CD4-positive, alpha-beta T cell treated with Interleukin-21 for 1 hour (primary cell): Measurements from ENCODE around the gene MTCL1.
A peak's percentile ranks its signal among the peaks of the same experiment; 100 is the strongest.

Experiments used
- DNase-seq: peaks from one replicate; pipeline ENCODE4 v3.0.0-alpha.2; 2020

MTCL1 gene

DNA sequence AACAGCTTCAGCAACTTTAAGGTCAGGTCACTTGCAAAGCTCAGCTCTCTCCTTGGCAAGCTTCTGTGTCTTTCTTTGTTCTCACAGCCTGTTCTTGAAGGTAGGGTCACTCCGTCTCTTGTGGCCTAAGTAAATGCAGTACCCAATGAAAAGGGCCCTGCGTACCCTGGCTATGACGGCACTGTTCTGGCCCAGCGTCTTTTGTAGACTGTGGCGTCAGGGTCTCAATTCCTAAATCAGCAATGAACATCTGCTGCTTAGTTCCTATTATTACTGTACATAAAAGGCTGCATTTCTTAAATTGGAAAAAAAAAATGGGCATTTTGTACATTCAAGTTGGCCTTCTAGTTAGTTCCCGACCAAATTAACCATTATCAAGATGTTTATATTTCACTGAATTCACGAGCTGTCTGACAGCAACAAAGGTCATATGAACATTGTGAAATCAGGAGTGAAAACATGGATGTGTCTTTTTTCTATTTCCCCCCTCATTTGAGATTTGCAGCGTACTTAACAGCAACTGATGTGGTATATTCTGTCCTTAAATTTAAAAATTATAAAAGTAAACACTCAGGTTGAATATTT is 17.0 kb upstream of the MTCL1 start:
- DNase-seq, result no peak

DNA sequence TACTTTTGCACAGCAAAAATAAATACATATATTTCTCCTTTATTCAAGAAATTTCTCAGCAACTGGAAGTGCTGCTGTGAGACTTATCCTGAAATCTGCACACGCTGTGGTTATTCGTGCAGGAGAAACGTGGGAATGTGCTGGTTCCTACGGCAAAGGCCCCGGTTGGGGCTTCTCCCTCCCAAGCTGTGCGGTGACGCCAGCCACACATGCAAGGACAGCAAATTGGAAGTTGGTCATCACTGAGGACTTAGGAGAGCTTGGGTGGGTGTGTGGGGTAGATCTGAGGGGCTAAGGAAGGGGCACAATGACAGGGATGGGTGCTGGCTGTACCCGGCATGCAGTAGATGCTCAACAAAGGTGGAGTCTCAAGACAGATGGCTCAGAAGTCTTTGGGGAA is 16.5 kb upstream of the MTCL1 start:
- DNase-seq, result no peak

DNA sequence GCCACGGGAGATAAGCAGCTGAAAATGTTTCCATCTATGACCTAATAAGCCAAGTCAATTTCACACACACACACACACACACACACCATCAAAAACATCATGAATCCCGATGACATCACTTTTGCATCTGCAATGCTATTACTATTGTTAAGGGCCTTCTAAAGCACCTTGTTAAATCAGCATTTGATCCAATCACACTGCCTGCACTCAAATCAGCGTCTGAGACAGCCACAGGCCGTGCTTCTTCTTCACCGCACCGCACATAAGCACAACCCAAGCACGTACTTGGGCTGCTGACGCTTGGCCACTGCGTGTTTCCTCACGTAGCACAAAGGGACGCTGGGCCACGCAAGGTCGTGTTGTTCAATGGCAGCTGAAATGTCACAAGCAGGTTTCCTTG is 15.8 kb upstream of the MTCL1 start:
- no peak for DNase-seq

DNA sequence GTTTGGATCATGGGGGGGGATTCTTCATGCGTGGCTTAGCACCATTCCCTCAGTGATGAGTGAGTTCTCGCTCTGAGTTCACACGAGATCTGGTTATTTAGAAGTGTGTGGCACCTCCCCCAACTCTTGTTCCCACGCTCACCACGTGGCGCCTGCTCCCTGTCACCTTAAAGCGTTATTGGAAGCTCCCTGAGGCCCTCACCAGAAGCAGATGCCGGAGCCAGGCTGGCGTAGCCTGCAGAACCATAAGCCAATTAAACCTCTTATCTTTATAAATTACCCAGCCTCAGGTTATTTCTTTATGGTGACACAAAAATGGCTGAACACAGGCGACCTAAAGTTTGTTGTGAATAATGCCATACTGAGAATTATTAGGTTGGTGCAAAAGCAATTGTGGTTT is 10.5 kb upstream of the MTCL1 start:
- DNase-seq, result no peak

DNA sequence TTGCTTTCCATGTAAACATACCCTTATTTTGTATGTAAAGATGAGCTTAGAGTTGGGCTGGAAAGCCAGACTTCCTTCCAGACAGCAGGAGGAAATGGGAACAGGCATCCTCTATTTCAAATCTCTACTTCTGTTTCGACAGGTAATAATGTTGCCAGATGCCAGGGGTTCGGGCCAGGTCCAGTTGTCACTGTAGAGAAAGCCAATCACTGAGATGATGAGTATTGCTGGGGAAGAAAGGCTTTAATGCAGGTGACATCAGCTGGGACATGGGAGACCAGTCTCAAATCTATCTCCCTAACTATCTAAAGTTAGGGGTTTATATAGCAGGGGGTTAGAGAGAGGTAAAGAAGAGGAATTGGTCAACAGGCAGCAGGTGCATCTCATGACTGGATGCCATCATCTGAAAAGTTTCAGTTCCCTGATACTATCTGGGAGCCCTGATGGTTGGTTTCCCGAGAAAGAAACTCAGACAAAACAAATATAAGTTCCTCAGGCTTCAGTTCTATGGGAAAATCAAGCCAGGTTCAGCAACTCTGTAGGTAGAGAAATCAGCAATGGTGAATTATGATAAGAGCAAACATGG is 9.3 kb upstream of the MTCL1 start:
- no peak for DNase-seq

DNA sequence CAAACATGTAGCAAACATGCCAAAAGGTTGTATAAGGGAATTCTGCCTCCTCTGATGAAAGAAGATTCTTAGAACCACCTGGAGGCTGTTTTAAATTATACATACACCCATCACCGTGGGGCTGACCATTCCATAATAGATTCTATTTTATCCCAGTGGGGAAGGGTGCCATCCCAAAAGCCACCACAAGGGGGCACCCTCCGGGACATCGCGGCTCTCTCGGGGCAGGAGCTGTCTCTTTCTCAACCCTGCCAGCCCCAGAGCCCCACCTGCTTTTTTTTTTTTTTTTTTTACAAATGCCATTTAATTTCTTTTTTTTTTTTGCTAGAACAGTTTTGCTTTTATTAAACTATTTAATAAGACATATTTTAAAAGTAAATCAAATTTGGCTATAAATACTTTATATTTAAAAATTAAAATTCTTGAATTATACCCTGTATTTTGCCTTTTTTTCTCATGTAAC is 8.6 kb upstream of the MTCL1 start:
- peak; percentile 70 for DNase-seq

DNA sequence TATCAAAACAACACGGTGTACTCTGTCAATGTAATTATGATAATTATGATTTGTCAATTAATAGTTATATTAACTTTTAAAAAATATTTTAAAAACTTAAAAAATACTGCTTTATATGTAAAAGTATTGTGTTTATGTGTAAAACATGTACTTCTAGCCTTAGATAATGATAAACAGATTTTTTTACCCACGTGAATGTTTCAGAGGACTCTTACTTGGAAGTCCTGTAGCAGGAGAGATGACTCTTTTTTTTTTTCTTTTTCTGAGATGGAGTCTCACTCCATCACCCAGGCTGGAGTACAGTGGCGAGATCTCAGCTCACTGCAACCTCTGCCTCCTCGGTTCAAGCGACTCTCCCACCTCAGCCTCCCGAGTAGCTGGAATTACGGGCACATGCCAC is 6.2 kb upstream of the MTCL1 start:
- DNase-seq, result no peak

DNA sequence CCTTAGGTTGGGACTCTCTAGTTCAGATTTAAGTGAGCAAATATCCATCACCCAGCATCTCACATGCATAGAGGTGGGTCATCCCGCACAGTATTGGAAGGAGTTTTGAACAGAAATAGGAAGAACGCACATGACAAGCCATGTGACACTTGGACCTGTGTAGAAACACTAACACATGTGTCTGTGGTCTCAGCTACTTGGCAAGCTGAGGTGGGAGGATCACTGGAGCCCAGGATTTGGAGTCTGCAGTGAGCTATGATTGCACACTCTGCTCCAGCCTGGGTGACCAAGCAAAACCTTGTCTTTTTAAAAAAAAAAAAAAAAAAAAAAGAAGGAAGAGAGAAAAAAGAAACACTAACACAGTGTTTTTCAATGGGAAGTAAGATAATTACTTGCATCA is 5.4 kb upstream of the MTCL1 start:
- DNase-seq, result no peak

DNA sequence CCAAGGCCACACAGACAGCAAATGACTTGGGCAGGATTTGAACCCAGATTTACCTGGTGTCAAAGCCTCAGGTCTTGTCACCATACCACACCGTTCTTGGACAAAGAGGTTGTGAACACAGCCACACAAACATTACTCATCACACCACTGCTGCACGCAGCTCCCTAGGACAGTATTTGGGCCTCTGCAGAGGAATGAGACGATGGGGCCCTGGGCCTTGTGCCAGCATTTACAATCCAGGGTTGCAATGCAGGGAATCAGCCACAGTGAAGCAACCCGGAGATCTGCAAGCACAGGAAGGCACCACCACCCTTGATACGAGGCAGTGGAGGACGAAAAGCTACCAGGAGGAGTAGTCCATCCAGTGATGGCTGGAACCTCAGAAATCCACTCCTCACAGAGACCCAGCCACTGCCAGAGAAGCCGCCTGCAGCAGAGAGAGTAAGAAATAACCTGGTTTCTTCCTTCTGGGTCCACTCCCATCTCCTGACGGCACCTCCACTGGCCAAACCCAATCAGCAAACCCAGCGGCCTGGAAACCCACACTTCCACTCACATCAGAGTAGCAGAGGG is 3.7 kb upstream of the MTCL1 start:
- DNase-seq, result no peak

DNA sequence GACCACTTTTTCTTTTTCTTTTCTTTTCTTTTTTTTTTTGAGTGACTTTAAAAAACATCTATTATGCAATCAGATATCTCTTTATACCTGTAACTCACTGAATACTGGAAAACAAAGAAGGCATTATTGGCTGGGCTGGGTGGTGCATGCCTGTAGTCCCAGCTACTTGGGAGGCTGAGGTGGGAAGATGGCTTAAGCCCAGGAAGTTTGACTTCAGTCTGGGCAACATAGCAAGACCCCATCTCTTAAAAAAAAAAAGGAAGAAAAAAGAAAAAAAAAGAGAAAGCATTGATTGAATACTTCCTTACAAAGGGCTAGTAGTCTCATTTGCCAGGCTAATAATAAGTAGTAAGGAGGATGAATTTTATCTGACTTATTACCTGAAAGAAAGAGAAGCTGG is 2.7 kb upstream of the MTCL1 start:
- no peak for DNase-seq

DNA sequence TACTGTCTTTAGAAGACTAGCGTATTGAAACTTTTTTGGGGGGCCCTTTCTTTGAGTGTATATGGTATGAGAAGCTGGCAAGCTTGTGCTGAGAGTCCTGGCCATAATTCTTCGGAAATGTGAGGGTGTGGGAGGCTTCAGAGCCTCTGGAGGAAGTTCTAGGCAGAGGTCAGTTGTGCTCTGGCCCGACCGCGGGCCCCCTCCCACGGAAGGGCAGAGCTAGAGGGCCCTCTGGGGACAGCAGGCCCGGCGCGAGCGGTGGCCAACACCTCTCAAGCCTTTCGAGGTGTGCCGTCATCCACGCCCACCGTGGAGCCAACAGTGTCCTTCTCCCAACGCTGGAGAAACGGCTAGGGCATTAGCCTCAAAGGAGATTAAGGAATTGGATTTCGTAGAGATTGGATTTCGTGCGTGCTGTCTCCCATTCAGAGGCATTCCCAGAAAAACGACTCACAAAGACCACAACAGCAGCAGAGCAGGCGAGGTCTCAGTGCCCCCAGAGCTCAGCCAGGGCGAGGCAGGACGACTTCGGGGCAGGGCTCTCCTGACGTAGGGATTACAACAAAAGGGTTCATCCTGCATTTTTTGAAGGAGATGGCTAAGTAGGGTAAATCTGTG is 2.2 kb upstream of the MTCL1 start:
- DNase-seq, result no peak

DNA sequence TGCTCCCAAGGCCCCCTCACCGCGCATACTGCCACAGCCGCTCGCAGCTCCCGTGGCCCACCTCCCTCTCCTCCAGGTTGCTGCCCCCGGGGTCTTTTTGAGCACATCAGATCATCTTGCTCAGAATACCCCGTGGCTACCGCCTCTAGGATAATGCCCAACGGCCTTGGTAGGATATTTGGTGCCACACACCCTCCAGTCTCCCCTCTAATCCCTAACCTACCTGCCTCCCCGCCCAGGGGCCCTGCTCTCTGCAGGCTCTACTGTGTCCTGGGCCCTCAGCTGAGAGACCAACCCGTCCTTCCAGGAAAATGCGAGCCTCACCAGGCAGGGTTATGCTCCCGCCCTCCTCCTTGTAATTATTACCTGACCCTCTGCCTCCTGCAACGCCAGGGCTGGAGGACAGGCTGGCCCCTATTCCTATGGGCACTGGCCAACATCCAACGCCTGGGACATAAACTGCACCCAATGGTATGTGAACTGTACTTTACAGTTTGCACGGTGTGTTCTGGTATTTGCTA is 1.5 kb upstream of the MTCL1 start:
- no peak for DNase-seq

DNA sequence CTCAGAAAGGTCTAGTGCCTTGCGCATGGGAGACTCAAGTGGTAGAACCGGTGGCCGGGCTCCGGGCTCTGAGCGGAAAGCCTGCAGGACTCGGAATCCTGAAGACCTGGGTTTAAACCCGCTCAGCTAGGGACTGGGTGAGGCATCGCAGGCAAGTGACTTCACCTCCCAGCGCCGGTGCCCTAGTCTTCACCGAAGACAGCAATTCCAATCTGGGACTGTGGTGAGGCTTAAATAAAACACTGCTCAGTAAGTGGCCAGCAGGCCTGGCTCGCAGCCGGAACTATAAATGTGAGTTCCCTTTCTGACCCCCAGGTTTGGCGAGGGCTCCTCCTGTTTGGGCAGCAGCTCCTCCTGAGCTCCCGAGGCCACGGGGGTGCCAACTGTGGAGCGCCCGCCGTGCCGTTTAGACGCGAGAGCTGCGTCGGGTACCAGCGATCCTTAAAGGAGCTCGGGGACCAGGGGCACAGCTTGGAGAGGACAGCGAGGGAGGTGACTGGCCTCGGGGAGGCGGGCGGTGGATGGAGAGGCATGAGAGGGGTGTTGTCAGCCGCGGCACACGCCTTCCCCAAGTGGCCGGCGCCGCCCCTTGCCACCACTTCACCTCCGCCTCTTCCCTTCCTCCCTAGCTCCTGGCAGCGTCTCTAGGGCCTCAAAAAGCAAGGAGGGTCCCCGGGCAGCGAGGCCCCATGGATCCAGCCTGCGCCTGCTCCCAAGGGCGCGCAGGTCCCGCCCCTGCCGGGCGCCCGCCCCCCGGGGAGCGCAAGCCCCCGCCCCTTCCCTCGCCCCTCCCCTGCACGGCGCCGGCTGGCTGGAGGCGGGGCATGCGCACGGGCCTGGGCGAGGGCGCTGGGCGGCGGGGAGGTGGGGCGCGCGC is 757 bp upstream of the MTCL1 start:
- peak; percentile 87 for DNase-seq

DNA sequence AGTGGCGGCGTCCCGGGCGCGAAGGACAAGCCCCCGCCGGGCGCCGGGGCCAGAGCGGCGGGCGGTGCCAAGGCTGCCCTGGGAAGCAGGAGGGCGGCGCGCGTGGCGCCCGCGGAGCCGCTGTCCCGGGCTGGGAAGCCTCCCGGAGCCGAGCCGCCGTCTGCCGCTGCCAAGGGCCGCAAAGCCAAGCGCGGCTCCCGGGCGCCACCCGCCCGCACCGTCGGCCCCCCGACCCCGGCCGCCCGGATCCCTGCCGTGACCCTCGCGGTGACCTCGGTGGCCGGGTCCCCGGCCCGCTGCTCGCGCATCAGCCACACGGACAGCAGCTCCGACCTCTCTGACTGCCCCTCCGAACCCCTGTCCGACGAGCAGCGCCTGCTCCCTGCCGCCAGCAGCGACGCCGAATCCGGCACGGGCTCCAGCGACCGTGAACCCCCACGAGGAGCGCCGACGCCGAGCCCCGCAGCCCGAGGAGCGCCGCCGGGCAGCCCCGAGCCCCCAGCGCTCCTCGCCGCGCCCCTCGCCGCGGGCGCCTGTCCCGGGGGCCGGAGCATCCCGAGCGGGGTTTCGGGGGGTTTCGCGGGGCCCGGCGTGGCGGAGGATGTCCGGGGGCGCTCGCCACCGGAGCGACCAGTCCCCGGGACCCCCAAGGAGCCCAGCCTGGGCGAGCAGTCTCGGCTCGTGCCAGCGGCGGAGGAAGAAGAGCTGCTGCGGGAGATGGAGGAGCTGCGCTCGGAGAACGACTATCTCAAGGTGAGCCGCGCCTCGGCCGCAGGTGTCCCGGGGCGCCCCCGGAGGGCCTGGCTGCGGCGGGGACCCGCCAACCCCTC is 820 bp downstream of the MTCL1 start:
- no peak for DNase-seq

DNA sequence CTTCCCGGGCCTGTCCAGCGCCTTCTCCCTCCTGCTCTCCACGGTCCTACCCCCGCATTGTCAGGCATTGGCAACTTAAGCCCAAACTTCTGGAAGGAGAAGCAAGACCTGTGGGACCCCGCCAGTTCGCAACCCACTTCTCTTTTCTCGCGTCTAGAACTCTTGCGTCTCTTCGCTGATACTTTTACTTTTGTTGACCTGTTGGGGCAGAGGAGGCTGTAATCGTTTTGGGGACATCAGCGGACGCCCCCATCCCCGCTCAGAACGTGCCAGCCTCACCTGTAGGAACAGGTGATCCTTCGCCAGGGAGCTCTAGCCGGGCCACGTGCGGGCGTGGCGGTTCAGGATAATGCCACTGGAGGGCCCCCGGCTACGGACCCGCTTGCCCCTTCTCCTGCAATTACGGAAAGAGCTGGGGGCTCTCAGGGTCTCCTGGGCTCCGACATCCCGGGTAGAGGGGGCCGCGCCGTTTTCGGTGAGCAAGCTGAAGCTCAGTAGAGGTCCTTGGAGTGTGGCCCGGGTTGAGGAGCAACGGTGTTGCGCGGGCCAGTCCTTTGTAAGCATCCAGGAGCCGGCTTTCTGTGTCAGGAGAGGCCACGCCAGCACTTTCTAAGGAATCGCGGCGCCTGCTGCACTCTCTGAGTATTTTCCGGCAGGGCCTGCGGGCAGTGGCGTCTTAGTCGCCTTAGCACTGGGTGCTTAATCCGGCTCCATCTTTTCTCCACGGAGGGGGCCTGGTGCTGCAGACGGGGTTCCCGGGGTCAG is 1.6 kb downstream of the MTCL1 start:
- peak; percentile 10 for DNase-seq

DNA sequence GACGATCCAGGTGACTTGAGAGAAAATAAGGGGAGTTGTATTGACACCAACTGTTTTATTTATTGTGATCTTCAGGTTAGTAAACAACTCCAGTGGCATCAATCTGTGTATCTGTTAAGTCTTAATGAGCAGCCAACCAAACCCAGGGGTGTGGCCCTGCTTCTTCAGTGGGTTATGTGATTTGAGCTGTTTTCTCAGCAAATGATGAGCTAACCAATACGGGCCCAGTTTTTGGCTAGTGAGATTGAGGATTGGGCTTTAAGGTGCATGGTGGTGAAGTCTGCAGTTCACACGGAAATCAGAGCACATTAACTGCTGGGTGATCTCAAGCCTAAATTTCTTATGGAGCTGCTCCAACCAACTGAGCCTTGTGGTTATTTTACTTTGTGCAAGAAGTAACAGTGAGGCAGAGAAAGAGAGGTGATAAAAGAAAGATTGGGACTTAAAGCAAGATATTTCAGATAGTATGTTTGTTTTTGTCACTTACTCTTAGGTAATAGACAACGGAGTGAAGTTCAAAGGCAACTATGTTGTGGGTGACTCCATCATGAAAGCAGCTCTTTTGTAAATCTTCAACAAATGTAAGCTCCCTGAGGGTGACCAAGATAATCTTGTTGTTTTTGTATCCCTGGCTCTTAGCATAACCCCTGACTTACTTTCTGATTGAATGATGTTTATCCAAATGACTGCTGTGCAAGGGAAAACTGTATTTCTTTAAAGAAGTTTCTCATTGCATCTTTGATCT is 2.4 kb downstream of the MTCL1 start:
- DNase-seq, result no peak

DNA sequence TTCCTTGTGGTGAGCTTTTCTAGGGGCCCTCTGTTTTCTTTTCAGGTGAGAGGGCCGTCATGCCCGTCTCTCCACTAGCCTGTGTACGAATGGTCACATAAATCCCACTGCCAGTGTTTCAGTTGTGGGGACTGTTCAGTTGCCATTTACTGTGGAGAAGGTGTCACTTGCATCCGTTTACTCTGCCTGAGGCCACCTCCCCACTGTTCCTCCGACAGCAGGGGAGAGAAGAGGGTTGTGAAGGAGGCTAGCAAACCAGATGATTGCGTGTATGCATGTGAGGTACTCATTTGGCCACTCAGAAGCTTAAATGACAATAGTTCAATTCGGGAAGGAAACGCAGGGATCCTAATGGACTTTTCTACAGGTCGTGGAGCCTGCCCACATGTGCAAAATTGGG is 3.3 kb downstream of the MTCL1 start:
- DNase-seq, result no peak

DNA sequence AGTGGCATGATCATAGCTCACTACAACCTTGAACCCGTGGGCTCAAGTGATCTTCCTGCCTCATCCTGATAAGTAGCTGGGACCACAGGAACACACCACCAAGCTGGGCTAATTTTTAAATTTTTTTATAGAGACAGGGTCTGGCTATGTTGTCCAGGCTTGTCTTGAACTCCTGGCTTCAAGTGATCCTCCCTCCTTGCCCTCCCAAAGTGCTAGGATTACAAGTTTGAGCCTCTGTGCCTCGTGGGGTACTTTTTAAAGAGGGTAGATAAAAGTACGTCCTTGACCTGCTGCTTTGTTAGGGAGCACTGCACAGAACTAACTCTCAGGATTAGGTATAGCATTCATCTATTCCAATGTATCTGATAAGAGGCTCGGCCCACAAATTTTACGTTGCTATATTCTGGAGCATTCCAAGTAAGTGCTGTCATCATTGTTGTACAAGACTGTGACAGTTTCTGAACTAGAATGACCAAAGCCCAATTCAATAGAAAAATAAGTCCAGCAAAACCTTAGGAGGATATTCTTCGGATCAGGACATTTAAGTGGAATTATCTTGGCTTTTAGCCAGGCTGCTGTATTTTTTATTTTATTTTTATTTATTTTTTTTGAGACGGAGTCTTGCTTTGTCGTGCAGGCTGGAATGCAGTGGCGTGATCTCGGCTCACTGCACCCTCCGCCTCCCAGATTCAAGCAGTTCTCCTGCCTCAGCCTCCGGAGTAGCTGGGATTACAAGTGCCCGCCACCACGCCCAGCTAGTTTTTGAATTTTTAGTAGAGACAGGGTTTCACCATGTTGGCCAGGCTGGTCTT is 4.1 kb downstream of the MTCL1 start:
- no peak for DNase-seq

DNA sequence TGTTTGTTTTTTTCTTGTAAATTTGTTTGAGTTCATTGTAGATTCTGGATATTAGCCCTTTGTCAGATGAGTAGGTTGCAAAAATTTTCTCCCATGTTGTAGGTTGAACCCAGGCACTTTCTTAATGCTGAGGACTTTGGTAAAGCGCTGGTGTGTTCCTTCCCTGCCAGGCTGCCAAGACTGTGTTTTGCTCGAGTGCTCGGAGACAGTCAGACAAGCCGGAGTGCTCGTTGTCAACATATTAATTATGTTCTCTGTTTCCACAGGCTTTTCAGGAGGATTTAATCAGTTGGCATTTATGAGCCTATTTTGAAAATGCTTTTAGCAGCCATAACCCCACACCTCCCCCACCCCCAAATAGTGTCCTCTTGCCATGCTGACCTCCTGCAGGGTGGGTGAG is 6.4 kb downstream of the MTCL1 start:
- DNase-seq, result no peak

DNA sequence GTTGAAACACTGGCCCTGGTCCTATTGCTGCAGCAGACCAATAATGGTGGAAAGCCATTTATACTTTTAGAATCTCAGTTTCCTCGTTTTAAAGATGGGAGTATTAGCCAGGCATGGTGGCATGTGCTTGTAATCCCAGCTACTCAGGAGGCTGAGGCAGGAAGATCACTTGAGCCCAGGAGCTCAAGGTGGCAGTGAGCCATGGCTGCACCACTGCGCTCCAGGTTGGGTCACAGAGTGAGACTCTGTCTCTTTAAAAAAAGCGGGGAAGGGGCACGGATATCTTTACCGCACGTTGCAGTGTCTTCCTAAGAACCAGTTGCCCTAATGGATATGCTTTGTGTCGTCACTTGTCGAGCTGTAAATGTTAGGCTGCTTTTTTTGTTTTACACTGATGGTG is 8.3 kb downstream of the MTCL1 start:
- no peak for DNase-seq
